Measurements from ENCODE around the gene PSIP1.
"Not testable (repeated sequence)": the region's sequence is repeated elsewhere in the genome, so short reads cannot be mapped to it uniquely, and the experiment has no call there.

Gene PSIP1

DNA sequence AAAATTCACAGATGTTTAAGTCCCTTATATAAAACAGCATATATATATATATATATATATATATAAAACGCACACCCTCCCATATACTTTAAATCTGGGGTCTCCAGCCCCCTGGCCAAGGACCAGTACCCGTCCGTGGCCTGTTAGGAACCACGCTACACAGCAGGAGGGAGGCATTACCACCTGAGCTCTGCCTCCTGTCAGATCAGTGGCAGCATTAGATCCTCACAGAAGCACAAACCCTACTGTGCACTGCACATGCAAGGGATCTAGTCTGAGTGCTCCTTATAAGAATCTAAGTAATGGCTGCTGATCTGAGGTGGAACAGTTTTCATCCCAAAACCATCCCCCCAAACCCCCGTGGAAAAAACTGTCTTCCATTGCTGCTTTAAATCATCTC is 9.0 kb downstream of the PSIP1 start:
- DNase-seq (ENCODE audit: low read depth) = no peak

DNA sequence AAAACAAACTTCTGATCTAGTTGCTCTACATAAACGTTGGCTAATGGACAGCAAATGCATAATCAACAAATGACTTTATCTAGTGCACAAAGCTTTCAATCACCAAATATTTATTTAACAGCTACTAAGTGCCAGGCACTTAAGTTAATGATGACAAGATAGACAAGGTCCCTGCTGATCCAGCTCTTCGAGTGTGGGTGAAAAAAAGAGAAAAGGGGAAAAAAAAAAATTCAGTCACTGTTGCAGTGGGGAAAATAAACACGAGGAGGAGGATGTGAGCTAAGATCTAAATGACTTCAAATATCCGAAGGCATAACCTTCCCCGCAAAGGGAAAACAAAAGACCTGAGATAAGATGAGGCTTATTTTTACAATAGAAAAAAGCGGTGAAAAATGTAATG is 9.6 kb downstream of the PSIP1 start:
- DNase-seq (ENCODE audit: low read depth) = no peak

DNA sequence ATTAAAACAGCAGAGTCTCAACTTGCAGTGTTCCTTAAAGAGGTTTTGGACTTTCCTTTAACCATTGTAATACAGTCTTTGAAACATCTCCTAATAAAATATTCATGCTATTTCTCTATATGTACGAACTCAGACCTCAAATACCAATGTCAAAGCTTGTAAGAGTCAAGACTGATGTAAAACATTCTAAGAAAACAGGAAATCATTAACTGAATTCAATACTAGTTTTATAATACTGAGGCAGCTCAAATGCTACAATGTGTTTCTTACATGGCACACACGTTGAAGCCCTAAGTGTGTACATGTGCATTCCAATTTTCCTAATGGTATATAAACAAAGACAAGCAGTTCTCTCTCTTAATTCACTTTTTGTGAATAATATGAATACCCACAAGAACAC is 11.6 kb downstream of the PSIP1 start:
- no peak for DNase-seq (ENCODE audit: low read depth)

DNA sequence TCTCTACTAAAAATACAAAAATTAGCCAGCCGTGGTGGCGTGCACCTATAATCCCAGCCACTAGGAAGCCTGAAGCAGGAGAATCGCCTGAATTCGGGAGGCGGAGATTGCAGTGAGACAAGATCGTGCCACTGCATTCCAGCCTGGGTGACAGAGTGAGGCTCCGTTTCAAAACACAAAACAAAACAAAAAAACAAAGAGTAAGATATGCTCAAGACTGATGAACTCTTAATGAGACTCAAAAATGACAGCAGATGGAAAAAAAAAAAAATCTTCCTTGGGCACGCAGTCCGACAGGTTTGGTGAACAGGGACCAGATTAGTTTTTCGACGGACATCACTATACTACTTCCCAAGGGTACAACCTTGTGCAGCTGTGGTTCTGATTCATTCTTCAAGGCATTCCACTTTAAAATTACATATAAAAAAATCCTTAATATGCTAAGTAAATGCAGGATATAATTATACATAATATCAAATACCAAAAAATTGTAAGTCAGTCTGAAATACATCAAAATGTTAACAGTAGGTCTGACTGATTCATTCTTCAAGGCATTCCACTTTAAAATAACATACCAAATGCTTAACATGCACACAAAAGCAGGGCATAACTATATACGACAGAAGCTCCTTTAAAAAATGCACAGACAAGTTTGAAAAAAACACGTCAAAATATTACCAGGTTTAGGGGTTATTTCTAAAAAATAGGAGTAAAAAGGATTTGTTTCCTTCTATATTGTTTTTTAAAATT is 12.3 kb downstream of the PSIP1 start:
- DNase-seq (ENCODE audit: low read depth) = no peak

DNA sequence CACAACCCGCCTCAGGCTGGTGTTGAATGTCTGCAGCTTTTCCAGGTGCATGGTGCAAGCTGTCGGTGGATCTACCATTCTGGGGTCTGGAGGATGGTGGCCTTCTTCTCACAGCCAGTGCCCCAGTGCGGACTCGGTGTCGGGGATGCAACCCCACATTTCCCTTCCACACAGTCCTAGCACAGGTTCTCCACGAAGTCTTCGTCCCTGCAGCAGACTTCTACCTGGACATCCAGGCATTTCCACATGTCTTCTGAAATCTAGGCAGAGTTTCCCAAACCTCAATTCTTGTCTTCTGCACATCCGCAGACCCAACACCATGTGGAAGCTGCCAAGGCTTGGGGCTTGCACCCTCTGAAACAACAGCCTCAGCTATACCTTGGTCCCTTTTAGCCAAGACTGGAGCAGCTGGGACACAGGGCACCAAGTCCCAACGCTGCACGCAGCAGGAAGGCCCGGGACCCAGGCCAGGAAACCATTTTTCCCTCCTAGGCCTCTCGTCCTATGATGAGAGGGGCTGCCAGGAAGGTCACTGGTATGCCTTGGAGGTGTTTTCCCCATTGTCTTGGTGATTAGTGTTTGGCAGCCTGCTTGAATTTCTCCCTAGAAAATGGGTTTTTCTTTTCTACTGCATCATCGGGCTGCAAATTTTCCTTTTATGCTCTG is 18.2 kb downstream of the PSIP1 start:
- no peak for DNase-seq (ENCODE audit: low read depth)

DNA sequence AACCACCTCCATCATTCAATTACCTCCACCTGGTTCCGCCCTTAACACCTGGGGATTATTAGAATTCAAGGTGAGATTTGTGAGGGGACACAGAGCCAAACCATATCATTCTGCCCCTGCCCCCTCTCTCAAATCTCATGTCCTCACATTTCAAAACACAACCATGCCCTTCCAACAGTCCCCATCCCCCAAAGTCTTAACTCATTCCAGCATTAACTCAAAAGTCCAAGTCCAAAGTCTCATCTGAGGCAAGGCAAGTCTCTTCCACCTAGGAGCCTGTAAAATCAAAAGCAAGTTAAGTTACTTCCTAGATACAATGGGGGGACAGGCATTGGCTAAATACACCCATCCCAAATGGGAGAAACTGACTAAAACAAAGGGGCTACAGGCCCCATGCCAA is 18.8 kb downstream of the PSIP1 start:
- DNase-seq (ENCODE audit: low read depth) = no peak

DNA sequence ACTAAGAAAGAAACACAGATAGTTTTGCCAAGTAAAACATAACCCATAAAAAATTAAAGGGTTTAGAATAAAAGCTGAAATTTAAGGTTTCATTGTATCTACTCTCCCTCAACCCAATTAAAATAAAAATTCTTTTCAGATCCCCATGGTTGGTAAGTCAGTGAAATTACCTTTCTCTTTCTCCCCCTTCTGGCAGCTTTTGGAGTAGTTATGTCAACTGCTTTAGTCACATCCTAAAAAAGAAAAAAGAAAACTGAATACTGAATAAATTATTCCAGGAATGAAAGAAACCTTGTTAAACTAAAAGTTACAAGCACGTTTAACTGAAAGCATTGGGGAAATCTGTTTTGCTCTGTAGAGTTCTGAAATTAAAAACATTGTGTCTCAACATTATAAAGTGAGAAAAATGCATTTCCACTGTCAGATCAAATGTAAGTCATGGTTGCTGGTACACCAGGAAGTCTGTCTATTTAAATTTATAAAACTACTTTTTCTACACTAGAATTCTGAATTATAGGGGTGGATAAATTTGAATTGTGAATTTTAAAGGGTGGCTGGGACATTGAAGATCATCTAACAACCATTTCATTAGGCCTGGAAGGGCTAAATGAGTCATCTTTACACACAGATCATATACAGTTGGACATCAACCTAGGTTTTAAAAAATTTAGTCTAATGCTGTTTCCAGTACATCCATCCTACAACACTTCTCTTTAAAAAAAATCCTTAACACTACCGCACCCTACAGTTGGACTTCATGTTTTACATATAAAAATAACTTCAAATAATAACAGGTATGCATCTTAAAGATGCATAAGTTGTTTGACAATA is 24.7 kb downstream of the PSIP1 start:
- DNase-seq (ENCODE audit: low read depth) = no peak

DNA sequence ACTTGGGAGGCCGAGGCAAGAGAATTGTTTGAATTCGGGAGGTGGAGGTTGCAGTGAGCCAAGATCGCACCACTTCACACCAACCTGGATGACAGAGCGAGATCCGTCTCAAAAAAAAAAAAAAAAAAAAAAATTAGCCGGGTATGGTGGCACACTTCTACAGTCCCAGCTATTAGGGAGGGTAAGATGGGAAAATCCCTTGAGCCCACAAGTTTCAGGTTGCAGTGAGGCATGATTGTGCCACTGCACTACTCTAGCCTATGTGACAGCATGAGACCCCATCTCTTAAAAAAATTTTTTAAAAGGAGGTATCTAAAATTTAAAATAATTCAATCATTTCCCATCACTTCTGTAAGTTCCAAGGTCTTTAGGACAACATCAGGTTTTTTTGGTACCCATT is 26.0 kb downstream of the PSIP1 start:
- no peak for DNase-seq (ENCODE audit: low read depth)

DNA sequence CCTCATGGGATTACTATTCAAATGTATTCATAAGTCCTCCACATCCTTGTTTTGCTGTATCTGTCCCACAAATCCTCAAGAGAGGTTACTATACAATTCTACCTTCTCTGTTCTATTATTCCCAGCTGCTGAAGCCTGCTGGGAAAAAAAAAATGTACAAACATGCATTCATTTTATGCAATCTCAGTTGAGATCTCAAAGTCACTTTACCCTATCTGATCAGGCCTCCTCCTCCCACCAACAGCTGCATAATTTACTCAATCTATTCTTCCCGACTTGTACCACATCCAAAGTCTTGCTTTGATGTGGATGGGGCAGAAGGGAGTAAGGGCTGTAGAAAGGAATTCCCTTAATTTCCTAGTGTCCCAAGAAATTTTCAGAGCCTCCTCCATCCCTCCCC is 28.6 kb downstream of the PSIP1 start:
- no peak for DNase-seq (ENCODE audit: low read depth)

DNA sequence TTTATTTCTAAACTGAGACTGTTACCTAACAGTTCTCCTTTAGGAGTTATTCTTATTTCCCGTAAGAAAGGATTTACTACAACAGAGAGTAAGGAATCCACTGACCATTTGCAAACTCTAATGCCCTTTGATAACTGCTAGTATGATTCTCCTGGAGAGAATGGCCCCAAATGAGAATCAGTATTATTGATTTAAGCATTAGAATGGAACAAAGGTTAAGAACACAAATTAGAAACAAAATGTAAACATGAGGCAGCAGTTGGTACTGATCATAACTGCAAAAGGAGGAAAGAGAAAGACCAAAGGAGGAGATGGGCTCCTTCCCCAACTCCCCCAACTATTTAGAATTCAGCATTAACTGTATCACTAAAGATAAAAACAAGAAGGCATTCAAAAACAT is 30.7 kb downstream of the PSIP1 start:
- DNase-seq (ENCODE audit: low read depth) = no peak

DNA sequence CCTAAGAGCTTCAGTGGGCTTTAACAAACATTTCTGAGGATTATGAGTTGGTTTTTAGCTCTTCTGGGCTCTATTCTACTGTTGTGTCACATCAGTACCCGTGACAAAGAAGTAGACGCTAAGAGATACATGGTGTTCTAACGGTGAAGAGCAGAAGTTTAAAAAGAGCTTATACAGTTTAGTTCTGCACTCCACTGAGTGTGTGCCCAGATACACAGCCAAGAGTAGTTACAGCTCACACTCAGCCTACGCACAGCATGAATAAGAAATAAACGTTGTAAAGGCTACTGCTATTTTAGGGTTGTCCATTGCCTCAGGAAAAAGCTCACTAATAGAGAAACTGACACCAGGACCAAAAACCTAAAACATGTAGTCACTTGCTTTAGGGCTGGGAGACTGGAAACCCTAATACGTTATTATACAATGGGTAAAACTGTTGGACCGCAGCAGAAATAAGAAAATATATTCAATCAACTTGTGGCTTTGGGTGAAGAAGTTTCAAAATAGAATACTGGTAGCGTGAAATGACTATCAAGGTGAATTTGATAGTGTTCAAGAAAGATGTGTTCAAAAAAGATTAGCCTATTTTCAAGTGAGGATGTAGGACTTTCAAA is 34.7 kb downstream of the PSIP1 start:
- DNase-seq (ENCODE audit: low read depth) = no peak

DNA sequence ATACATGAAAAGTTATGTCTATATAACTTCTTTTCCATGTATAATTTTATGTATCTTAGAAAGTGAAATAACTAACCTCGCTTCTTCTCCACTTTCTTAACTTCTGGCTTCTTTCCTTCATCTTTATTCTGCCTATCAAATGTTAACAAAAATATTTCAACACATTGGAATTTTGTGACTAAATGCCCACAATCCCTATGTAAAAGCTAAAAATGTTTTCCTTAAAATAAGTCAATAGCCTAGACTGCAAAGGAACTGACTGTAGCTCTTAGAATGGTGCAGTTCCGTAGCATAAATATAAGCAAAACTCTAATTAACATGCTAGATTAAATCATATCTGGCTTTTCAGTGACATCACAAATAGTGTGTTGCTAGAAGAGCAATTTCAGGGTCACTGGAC is 40.9 kb downstream of the PSIP1 start:
- no peak for DNase-seq (ENCODE audit: low read depth)

DNA sequence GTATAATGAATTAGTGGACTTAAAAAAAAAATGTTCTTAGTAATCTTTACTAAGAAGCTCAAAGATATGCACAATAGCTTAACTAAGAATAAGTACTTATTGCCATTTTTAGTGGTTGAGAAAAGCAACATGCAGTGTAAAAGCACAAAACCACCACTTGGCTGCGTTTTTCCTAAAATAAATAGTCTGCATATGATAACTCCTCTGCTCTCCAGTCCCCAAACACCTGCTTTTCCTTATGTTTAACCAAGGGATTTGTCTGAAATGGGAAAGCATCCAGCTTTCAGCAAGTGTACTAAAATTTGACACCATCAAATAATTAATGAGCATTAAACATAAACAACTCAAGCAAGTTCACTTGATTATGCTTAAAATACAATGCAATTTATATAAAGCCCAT is 41.4 kb downstream of the PSIP1 start:
- DNase-seq (ENCODE audit: low read depth) = no peak

DNA sequence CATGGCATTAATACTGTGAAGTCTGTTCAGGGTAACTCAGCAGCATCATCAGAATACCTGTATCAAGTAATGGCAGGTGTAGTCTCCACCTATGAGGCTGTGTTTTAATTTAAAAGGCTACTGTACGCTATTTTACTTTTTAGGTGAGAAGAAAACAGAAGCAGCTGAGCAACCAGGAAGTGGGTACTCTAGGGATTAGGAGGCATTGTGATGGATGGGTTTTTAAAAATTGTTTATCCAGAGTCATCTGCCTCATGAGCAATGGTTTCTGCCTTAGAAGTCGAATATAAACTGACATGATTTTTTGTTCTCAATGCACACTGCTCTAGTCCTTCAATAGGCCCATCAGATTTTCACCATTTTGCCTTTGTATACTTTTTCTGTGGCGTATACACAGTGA is 42.6 kb downstream of the PSIP1 start:
- DNase-seq (ENCODE audit: low read depth) = no peak

DNA sequence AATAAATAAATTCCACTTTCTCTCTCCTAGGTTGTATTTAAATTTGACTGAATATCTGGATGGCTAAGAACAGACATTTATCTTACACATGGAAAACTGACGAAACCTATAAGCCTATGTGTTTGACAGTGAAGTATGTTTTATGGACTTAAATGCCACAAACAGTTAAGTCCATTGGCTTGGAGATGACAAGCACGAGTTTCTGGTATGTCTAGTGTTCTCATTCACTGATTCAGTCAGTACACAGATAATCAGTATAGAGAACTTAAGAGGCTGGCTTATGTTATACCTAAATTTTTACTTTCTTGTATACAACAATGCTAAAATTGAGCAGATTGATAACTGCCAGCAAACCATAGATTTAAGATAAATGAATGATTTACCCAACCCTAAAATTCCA is 49.2 kb downstream of the PSIP1 start:
- no peak for DNase-seq (ENCODE audit: low read depth)

DNA sequence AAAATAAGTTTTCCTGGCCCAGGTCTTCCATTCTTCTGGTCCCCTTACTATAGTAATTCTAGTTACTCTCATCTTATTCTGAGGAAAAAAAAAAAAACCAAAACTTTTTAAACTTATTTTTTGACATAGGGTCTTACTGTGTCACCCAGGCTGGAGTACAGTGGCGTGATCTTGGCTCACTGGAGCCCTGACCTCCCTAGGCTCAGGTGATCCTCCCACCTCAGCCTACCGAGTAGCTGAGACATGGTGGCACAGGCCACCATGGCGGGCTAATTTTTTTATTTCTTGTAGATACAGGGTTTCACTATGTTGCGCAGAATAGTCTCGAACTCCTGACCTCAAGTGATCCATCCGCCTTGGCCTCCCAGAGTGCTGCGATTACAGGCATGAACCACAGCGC is 49.7 kb downstream of the PSIP1 start:
- DNase-seq (ENCODE audit: low read depth) = no peak

DNA sequence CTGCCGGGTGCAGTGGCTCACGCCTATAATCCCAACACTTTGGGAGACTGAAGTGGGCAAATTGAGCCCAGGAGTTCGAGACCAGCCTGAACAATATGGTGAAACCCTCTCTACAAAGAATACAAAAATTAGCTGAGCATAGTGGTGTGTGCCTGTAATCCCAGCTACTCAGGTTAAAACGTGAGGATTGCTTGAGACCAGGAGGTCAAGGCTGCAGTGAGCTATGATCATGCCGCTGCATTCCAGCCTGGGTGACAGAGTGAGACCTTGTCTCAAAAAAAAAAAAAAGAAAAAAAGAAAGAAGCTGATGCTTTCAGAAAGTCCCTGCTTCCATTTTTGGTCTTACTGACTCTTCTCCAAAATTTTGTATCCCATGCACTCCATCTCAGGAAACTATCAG is 56.8 kb downstream of the PSIP1 start:
- no peak for DNase-seq (ENCODE audit: low read depth)

DNA sequence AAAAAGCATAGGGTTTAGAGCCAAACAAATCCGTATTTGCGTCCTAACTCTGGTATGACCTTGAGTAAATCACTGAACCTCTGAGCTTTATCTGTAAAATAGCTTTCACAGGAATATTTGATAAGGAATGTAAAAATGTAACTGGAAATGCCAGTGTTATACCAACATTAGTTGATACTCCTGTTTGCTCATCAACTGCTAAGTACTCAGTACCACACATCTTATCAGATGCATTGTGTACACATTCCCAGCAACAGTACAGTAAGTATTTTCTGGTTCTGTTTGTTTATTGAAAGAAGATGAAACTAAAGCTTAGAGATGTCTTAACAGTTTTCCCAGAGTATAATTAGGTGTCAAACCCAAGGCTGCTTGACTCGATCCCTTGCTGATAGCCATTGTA is 66.6 kb downstream of the PSIP1 start:
- no peak for DNase-seq (ENCODE audit: low read depth)

DNA sequence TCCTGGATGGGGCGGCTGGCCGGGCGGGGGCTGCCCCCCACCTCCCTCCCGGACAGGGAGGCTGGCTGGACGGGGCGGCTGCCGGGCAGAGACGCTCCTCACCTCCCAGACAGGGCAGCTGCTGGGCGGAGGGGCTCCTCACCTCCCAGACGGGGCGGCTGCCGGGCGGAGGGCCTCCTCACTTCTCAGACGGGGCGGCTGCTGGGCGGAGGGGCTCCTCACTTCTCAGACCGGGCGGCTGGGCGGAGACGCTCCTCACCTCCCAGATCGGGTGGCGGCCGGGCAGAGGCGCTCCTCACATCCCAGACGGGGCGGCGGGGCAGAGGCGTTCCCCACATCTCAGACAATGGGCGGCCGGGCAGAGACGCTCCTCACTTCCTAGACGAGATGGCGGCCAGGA is 68.5 kb downstream of the PSIP1 start:
- DNase-seq (ENCODE audit: low read depth) = not testable (repeated sequence)

DNA sequence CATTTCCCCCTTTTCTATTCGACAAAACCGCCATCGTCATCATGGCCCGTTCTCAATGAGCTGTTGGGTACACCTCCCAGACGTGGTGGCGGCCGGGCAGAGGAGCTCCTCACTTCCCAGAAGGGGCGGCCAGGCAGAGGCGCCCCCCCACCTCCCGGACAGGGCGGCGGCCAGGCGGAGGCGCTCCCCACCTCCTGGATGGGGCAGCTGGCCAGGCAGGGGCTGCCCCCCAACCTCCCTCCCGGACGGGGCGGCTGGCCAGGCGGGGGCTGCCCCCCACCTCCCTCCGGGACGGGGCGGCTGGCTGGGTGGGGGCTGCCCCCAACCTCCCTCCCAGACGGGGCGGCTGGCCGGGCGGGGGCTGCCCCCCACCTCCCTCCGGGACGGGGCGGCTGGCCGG is 68.9 kb downstream of the PSIP1 start:
- not testable (repeated sequence) for DNase-seq (ENCODE audit: low read depth)

DNA sequence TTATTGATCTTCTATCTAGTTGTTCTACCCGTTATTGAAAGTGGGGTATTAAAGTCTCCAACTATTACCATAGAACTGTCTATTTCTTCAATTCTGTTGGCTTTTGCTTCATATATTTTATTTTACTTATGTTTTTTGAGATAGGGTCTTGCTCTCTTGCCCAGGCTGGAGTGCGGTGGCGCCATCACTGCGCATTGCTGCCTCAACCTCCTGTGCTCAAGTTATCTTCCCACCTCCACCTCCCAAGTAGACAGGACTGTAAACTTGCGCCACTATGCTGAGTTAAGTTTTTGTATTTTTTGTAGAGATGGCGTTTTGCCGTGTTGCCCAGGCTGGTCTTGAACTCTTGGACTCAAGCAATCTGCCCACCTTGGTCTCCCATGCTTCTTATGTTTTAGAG is 71.9 kb downstream of the PSIP1 start:
- no peak for DNase-seq (ENCODE audit: low read depth)

DNA sequence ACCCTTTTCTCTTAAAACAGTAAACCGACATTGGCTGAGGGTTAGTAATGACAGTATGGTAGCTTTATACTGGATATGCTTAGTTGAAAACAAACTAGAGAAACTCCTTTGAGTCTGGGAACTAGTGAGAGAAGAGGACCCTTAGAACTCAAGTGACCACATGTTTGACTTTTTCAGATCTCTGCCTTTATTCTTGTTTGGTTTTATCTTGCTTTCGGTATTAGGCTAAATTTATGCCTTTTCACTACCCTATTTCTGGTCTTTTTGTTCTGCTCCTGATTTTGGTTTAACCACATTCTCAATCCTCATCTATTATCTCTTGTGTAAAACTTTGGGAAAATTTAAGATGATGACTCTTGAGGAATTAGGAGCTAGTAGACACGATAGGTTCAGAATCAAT is 77.1 kb downstream of the PSIP1 start:
- no peak for DNase-seq (ENCODE audit: low read depth)

DNA sequence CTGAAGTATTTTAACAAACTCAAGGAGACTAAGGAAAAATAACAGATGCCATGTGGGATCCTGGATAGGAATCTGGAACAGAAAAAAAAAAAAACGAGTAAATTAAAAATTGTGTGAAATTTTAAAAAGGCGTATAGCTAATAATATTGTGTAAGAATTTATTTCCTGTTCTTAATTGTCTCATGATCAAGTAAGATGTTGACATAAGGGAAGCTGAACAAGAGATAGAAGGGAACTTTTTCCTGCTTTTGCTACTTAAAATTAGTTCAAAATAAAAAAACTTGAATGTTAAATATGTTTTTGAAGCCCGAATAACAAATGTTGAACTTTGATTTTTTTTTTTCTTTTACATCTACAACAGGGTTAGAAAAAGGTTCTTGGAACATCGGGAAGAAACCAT is 77.6 kb downstream of the PSIP1 start:
- DNase-seq (ENCODE audit: low read depth) = no peak

Data from stimulated activated CD8-positive, alpha-beta memory T cell treated with anti-CD3 and anti-CD28 coated beads, Interleukin-7, amount 100 ng/mL, for 24 hours (primary cell).